HG03097 (cell line): ENCODE results near the gene TMIE.
"Not testable (repeated sequence)": the region's sequence is repeated elsewhere in the genome, so short reads cannot be mapped to it uniquely, and the experiment has no call there.

Experiments
- ATAC-seq: cut with Tn5 transposase; IDR thresholded peaks from one replicate; pipeline ENCODE4 v1.9.1; 2021; ENCODE audit not compliant: unreplicated experiment, low FRiP score

Gene TMIE

GRCh38 chr3:46719044-46719565 is 17.9 kb downstream of the TMIE start:
- ATAC-seq: no peak

- ATAC-seq: no peak
These were observed 18.6 kb downstream of the TMIE start for GRCh38 chr3:46719735-46720271.

GRCh38 chr3:46721009-46721408 is 19.8 kb downstream of the TMIE start:
- ATAC-seq: no peak

GRCh38 chr3:46722443-46722842 is 21.3 kb downstream of the TMIE start:
- no peak for ATAC-seq

GRCh38 chr3:46724424-46724823 is 23.2 kb downstream of the TMIE start:
- no peak for ATAC-seq

- no peak for ATAC-seq
These were observed 24.6 kb downstream of the TMIE start for GRCh38 chr3:46725621-46726314.

GRCh38 chr3:46729038-46729437 is 27.8 kb downstream of the TMIE start:
- no peak for ATAC-seq

- ATAC-seq: no peak
These were observed 29.6 kb downstream of the TMIE start for GRCh38 chr3:46730819-46731218.

- ATAC-seq: no peak
These were observed 30.6 kb downstream of the TMIE start for GRCh38 chr3:46731795-46732194.

GRCh38 chr3:46733026-46733800 is 32.0 kb downstream of the TMIE start:
- no peak for ATAC-seq

- ATAC-seq: no peak
These were observed 33.6 kb downstream of the TMIE start for GRCh38 chr3:46734773-46735172.

GRCh38 chr3:46736006-46736872 is 35.0 kb downstream of the TMIE start:
- ATAC-seq: no peak

GRCh38 chr3:46737329-46737731 is 36.1 kb downstream of the TMIE start:
- ATAC-seq: no peak

- ATAC-seq: not testable (repeated sequence)
These were observed 38.4 kb downstream of the TMIE start for GRCh38 chr3:46739565-46739964.

GRCh38 chr3:46742992-46743585 is 41.9 kb downstream of the TMIE start:
- ATAC-seq: no peak

GRCh38 chr3:46746711-46747110 is 45.5 kb downstream of the TMIE start:
- no peak for ATAC-seq

GRCh38 chr3:46748170-46748569 is 47.0 kb downstream of the TMIE start:
- ATAC-seq: no peak

GRCh38 chr3:46749129-46749528 is 47.9 kb downstream of the TMIE start:
- no peak for ATAC-seq

- ATAC-seq: no peak
These were observed 49.4 kb downstream of the TMIE start for GRCh38 chr3:46750555-46751038.

- ATAC-seq: not testable (repeated sequence)
These were observed 51.9 kb downstream of the TMIE start for GRCh38 chr3:46753127-46753526.
